Stimulated activated CD8-positive, alpha-beta memory T cell treated with anti-CD3 and anti-CD28 coated beads, Interleukin-15, amount 100 ng/mL, for 48 hours (primary cell): Measurements from ENCODE around the gene MCC.

Source experiments
- DNase-seq, 2 donors: peaks; one replicate each; pipeline ENCODE4 v3.0.0-alpha.2; 2020; ENCODE audit warnings: low read depth in 2 of 2

The MCC gene

GRCh38 chr5:113367586-113367985 lies 120.7 kb downstream of the MCC start:
- no peak for DNase-seq

GRCh38 chr5:113364466-113364865 lies 123.8 kb downstream of the MCC start:
- DNase-seq: no peak

DNA sequence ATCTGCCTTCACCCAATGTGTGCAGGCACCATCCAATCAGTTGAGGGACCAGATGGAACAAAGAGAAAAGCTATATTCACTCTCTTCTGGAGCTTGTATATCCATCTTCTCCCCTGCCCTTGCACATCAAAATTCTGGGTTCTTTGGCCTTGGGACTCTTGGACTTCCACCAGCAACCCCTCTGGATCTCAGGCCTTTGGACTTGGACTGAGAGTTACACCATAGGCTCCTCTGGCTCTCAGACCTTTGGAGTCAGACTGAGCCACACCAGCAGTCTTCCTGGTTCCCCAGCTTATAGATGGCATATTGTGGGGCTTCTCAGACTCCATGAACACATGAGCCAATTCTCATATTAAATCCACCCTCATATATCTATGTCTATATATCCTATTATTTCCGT lies 126.6 kb downstream of the MCC start:
- no peak for DNase-seq

DNA sequence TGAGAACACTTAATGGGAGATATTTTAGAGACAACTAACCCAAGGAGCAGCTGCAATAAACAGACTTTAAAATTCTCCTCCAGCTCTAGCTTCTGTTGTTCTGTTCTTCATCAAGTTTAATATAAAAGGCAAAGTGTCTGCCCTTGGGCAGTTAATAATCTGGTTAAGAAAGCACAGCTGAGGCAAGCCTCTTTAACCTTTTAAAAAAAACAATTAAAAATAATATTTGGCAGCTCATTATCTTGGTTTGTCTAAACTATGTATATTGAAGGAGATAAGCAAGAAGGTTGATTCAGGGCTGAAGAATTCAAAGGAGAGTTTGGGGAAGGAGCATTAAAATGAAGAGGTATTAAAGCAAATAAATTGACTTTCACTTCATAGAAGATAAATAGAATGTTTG lies 128.8 kb downstream of the MCC start:
- no peak for DNase-seq

DNA sequence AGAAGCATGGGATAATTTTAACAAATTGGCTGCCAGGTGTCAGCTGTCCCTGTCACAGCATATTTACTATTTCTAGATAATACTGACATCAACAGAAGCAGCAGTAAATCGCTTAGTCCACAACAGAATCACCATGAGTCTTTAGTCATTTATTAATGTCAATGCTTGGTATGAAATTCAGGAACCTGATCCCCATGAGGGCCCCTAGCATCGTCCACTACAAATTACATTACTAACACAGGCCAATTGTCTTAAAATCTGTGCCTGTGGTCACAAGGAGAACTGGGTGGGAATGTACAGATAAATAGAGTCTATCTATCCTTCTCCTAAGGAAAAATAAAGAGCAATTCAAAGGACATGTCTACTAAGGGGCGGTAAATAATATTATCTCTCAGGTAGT lies 129.6 kb downstream of the MCC start:
- no peak for DNase-seq

DNA sequence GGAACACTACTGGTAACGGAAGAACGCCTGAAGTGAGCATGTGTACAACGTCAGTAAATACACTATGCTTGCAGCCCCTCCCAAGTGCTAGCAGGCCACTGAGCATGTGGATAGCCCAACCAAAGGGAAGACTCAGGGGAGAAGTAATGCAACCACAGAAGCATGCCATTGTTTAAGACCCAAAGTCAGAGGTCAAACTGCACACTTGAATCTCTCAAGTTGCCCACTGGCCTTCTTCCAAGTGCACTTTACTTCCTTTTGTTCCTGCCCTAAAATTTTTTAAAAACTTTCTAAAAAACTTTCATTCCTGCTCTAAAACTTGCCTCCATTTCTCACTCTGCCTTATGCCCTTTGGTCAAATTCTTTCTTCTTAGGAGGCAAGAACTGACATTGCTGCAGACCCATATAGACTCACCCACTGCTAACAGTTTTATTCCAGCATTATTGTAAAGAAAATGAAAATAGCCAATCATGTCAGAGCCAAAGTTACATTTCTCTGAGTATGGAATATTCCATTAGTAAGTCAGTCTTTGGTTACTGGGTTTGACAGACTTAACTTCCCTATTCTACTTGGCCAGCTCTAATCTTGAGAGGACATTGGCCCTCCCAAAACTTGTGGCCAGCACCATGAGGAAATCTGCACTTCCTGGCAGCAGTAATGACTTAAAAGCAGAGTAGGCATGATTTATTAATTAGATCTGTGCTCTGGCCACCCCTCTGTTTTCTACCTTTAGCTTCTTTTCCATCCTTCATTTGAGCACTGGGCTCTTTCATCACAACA lies 130.4 kb downstream of the MCC start:
- DNase-seq: no peak

- no peak for DNase-seq
These were observed 131.8 kb downstream of the MCC start for GRCh38 chr5:113356487-113356886.

GRCh38 chr5:113354055-113354454 lies 134.2 kb downstream of the MCC start:
- DNase-seq: no peak

- no peak for DNase-seq
These were observed 140.7 kb downstream of the MCC start for GRCh38 chr5:113347572-113347971.

DNA sequence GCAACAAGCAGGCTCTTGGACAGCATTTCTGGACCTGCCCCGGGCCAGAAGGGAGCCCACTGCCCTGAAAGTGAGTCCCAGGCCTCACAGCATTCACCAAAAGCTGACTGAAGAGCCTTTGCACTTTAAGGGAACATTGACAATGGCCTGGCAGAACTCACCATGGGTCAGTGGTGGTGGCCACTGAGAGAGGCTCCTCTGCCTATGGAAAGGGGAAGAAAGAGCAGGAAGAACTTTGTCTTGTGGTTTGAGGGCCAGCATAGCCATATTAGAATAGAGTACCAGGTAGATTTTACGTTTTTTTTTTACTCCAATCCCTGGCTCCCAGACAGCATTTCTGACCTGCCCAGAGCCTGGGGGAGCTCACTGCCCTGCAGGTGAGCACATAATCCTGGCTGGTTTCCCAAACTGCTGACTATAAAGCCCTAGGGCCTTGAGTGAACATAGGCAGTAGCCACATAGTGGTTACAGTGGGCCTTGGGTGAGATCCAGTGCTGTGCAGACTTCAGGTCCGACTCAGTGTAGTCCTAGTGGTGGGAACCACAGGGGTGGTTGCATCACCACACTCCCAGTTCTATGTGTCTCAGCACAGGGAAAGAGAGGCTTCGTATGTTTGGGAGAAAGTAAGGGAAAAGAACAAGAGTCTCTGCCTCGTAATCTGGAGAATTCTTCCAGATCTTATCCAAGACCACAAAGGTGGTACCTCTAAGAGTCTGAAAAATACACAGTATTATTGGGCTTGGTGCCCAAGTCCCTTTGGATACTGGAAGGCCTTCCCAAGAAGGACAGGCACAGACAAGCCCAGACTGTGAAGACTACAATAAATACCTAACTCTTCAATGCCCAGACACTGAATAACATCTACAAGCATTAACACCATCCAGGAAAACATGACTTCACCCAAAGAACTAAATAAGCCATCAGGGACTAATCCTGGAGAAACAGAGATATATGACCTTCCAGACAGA lies 143.0 kb downstream of the MCC start:
- no peak for DNase-seq

- DNase-seq: no peak
These were observed 144.9 kb downstream of the MCC start for GRCh38 chr5:113343343-113343742.

GRCh38 chr5:113340537-113340936 lies 147.7 kb downstream of the MCC start:
- no peak for DNase-seq

DNA sequence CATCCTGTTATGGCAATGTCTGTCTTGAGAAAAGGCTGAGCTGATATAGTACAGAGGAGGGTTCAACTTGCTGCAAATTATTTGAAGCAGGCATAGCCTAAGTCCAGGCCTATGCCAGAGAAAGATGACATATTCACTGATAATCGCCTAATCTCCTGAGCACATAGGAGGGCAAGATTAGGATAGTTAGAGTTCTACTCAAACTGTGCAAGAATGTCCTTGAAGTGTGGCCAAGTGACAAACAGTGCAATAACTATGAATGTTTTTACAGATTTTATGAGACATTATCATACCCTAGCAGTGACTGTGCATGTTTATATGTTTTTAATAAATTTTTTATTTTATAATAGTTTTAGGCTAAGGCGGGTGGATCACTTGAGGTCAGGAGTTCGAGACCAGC lies 149.6 kb downstream of the MCC start:
- DNase-seq: no peak

GRCh38 chr5:113337515-113338415 lies 150.5 kb downstream of the MCC start:
- no peak for DNase-seq

- no peak for DNase-seq
These were observed 151.3 kb downstream of the MCC start for GRCh38 chr5:113336975-113337374.

GRCh38 chr5:113333411-113333810 lies 154.8 kb downstream of the MCC start:
- no peak for DNase-seq

DNA sequence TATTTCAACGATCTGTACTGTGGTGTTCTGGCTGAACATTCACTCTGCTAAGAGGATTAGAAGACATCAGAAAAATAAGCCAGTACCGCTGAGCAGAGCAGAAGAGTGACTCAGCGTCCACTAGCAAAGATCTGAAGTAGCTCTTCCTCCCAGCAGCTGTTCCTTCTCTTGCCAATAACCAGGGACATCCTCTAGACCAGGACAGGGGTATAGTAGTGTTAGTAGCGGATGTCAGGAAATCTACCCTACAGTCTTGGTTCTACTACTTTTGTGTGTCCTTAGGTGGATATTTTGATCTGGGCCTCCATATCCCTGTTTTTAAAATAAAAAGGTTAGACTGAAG lies 157.1 kb downstream of the MCC start:
- no peak for DNase-seq

- DNase-seq: no peak
These were observed 157.6 kb downstream of the MCC start for GRCh38 chr5:113330533-113331208.

GRCh38 chr5:113329981-113330380 lies 158.3 kb downstream of the MCC start:
- no peak for DNase-seq

DNA sequence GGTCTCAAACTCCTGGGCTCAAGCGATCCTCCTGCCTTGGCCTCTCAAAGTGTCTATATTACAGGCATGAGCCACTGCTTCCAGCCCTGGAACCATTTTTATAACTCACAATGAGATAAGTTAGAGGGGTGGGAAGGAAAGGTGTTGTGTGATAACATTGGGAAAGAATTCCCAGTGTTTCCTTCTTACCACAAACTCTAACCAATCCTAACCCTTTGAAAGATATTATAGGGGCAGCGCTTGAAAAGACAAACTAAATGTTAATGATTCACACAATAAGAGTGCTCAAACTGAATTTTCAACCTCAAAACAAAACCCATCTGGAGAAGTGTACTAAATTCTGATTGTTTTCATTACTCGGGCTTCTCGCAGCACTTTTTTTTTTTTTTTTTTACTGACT lies 163.2 kb downstream of the MCC start:
- no peak for DNase-seq

DNA sequence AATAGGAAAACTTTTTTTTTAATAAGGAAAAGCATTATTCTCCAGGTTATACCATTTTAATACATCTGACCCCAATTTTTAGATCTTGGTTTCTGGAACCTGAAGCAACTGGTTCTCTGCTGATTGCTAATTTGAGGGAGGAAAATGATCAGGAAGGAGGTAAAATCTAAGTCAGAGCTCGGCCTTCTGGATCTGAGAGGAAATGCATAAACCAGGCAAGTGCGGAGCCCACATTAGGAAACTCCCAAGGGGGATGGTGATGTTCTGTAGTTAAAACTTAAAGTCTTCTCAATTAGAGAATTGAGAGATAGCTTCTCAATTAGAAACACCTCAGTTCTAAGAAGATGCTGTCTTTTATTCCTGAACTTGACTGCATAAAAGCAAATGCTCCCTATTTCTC lies 167.0 kb downstream of the MCC start:
- DNase-seq: no peak
